OCI-LY3 (cell line): ENCODE results near the gene NDUFB1.

Source experiments
- CTCF ChIP-seq: fragments of 200-600, 300-600 bp; sonication (generic); IDR thresholded peaks from 2 replicates; pipeline ENCODE4 v1.5.1; 2014; ENCODE audit warnings: antibody characterized with exemption, low read length, low read depth
- EZH2phosphoT487 ChIP-seq: fragments of 200-600 bp; shearing (Covaris generic); IDR thresholded peaks from 2 replicates; pipeline ENCODE4 v1.6.1; 2018; ENCODE audit warnings: antibody characterized with exemption, mixed run types, low read depth

- no peak for TF ChIP-seq CTCF
- TF ChIP-seq EZH2phosphoT487 = no peak
These were observed 23.2 kb upstream of the NDUFB1 start for GRCh38 chr14:92144708-92145107.
